ENCODE measurements around the gene MRPS18A. TPM values are rescaled to one million over a fixed set of nuclear protein-coding genes. Genes with fewer than 3 reads are reported as not detected.

Gene MRPS18A
- total and polyA plus RNA-seq, 2 experiments from 2014 or later, result 58.6 to 62.7 TPM

DNA sequence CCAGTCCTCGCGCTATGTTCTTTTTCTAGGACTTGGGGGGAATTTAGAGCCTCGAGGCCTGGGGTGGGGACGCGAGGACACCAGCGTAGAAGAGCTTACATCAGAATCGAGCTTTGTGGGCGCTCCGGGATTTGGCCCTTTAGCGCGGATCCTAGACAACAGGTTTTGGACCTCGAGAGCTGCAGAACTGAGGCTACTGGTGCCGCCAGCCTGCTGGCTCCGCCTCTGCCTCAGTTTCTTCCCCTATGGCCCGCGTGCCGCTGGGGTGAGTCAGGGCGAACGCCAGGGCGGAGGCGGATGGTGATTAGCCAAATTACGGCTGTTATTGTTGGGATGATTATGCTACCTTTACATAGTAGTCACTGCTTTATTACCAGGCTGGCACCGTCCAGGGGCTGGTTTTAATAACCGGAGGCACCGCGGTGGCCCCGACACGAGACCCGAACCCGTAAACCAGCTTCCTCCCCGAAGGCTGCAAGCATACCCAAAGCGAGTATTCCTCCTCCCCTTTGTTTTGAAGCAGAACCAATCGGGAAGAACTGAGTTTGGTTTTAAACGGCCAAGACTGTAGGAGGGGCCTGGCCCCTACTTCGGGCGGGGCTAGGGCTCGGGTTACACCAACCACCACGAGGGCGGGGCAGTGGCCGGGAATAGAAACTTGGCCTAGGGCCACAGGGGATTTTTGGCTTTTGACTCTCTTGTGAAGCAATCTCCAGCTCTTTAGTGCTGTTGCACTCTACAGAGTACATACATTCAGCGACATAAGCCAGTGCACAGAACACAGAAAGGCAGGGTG lies 57.9 kb downstream of the MRPS18A start:
- ATAC-seq, result peak; percentile 82
- Mint-ChIP-seq H3K36me3 (ENCODE audit: low read depth) (peaks cover 24% of the 10 kb centered on the region), H3K9me3 (no peaks in the 10 kb centered on the region), H3K4me3 (peak overlapping the region; percentile 96), H3K27ac (peak overlapping the region; percentile 100), H3K27me3 (ENCODE audit: insufficient read depth, low read depth, poor library complexity) (peaks cover 6% of the 10 kb centered on the region), H3K4me1 (peaks cover 11% of the 10 kb centered on the region)
- Histone ChIP-seq H3K4me3 (peak overlapping the region; percentile 86), H2AFZ (peak overlapping the region; percentile 83), H3K9me2 (ENCODE audit: insufficient read depth) (no peaks in the 10 kb centered on the region), H3F3A (replicated peaks; ENCODE audit: low read depth) (0 out of 2 replicates have a peak, but pooled peaks cover 10% of the 10 kb centered on the region), H3K27ac (ENCODE audit: low read depth) (peak overlapping the region; percentile 91), H3K36me3 (ENCODE audit: insufficient read depth) (peaks cover 3% of the 10 kb centered on the region; the same call in 1 of the 2 replicates), H3K4me2 (peak overlapping the region; percentile 88), H3K27me3 (ENCODE audit: insufficient read depth) (no peaks in the 10 kb centered on the region), H3K79me2 (replicated peaks; ENCODE audit: insufficient read depth) (peaks cover 19% of the 10 kb centered on the region), H3K4me1 (ENCODE audit: insufficient read depth) (no peaks in the 10 kb centered on the region), H4K20me1 (replicated peaks; ENCODE audit: insufficient read depth) (peaks cover 7% of the 10 kb centered on the region)
- peak; percentile 39; the same call in 1 of the 2 replicates for TF ChIP-seq CREB1 (CRISPR knock-in tag; IDR thresholded peaks at IDR 0.05; ENCODE audit: low read depth)
- no peak for TF ChIP-seq ZNF331 (CRISPR knock-in tag; IDR thresholded peaks at IDR 0.05; ENCODE audit: low read depth)
- TF ChIP-seq REST (IDR thresholded peaks at IDR 0.05; ENCODE audit: unreplicated experiment), result no peak
- peak; percentile 84 for TF ChIP-seq POLR2AphosphoS5 (IDR thresholded peaks at IDR 0.05; ENCODE audit: low read depth)
- TF ChIP-seq EZH2phosphoT487 (IDR thresholded peaks at IDR 0.05; ENCODE audit: unreplicated experiment), result no peak
- no peak for TF ChIP-seq CTCF (conservative IDR thresholded peaks at IDR 0.05; ENCODE audit: low read depth in 2 of 2)
- DNase-seq (ENCODE audit: low spot score), result peak; percentile 98

- DNase-seq (ENCODE audit: low spot score), result peak; percentile 100
- Mint-ChIP-seq H3K4me3 (peak within 1 kb of the TSS; percentile 96), H3K4me1 (peaks cover 11% of the 10 kb centered on the region), H3K9me3 (no peaks in the 10 kb centered on the region), H3K27me3 (ENCODE audit: insufficient read depth, low read depth, poor library complexity) (peaks cover 6% of the 10 kb centered on the region), H3K36me3 (ENCODE audit: low read depth) (peaks cover 30% of the 10 kb centered on the region), H3K27ac (peak within 1 kb of the TSS; percentile 100)
- peak; percentile 87 for ATAC-seq
- Histone ChIP-seq H3F3A (replicated peaks; ENCODE audit: low read depth) (0 out of 2 replicates have a peak, but pooled peaks cover 10% of the 10 kb centered on the region), H2AFZ (peak within 1 kb of the TSS; percentile 91), H3K9me2 (ENCODE audit: insufficient read depth) (no peaks in the 10 kb centered on the region), H3K4me1 (ENCODE audit: insufficient read depth) (no peaks in the 10 kb centered on the region), H3K79me2 (replicated peaks; ENCODE audit: insufficient read depth) (peaks cover 19% of the 10 kb centered on the region), H3K27ac (ENCODE audit: low read depth) (peak within 1 kb of the TSS; percentile 91), H3K4me3 (peak within 1 kb of the TSS; percentile 86), H3K4me2 (peak within 1 kb of the TSS; percentile 93), H4K20me1 (replicated peaks; ENCODE audit: insufficient read depth) (peaks cover 7% of the 10 kb centered on the region), H3K36me3 (ENCODE audit: insufficient read depth) (peaks cover 3% of the 10 kb centered on the region; the same call in 1 of the 2 replicates), H3K27me3 (ENCODE audit: insufficient read depth) (no peaks in the 10 kb centered on the region)
- TF ChIP-seq EZH2phosphoT487 (IDR thresholded peaks at IDR 0.05; ENCODE audit: unreplicated experiment), result no peak
- TF ChIP-seq CREB1 (CRISPR knock-in tag; IDR thresholded peaks at IDR 0.05; ENCODE audit: low read depth), result peak; percentile 92
- TF ChIP-seq JUNB (IDR thresholded peaks at IDR 0.05; ENCODE audit: unreplicated experiment), result no peak
- TF ChIP-seq REST (IDR thresholded peaks at IDR 0.05; ENCODE audit: unreplicated experiment), result no peak
- no peak for TF ChIP-seq STAT1 (IDR thresholded peaks at IDR 0.05; ENCODE audit: unreplicated experiment)
Measured at GRCh38 chr6:43629104-43629504, 58.5 kb downstream of the MRPS18A start, which contains the start of gene GTPBP2. GTPBP2 (minus strand) TSS chr6:43629264; CDS start chr6:43629162, 102 bp downstream.

All from GM23338 (cell line).